Liver (tissue), 9 donors: ENCODE data around the gene CBFA2T3. TPM values are rescaled to one million over a fixed set of nuclear protein-coding genes. Genes with fewer than 3 reads are reported as not detected.

Source experiments
- DNase-seq: peaks from one replicate; pipeline ENCODE4 v3.0.0-alpha.2; 2017; ENCODE audit warnings: low spot score
- H3K27ac ChIP-seq, 2 donors: one replicate each; pipeline ENCODE4 v1.7.0; 2013; ENCODE audit warnings: inconsistent platforms in 2 of 2, low read length in 2 of 2, control low read depth in 1 of 2, low read depth in 1 of 2, mild to moderate bottlenecking in 1 of 2
- H3K27me3 ChIP-seq, 4 donors: one replicate each; pipeline versions ENCODE4 v1.6.1 to v1.7.0; 2013; ENCODE audit warnings: low read length in 3 of 4, inconsistent platforms in 1 of 4, mild to moderate bottlenecking in 1 of 4, moderate library complexity in 1 of 4; ENCODE audit not compliant: control insufficient read depth in 4 of 4, insufficient read depth in 4 of 4
- H3K36me3 ChIP-seq, 4 donors: one replicate each; pipeline versions ENCODE4 v1.6.1 to v1.7.0; 2013; ENCODE audit warnings: low read length in 3 of 4, mild to moderate bottlenecking in 3 of 4, low read depth in 1 of 4, moderate library complexity in 1 of 4; ENCODE audit not compliant: control insufficient read depth in 4 of 4, insufficient read depth in 3 of 4
- H3K4me1 ChIP-seq, 4 donors: one replicate each; pipeline versions ENCODE4 v1.6.1 to v1.7.0; 2013; ENCODE audit warnings: low read length in 3 of 4, mild to moderate bottlenecking in 3 of 4, moderate library complexity in 1 of 4; ENCODE audit not compliant: control insufficient read depth in 4 of 4, insufficient read depth in 4 of 4
- H3K4me3 ChIP-seq, 3 donors: one replicate each; pipeline versions ENCODE4 v1.6.1 to v1.7.0; 2013; ENCODE audit warnings: low read length in 3 of 3, control low read depth in 1 of 3, low read depth in 1 of 3, mild to moderate bottlenecking in 1 of 3
- H3K9ac ChIP-seq, 2 donors: one replicate each; pipeline ENCODE4 v1.7.0; 2013; ENCODE audit warnings: low read length in 2 of 2, mild to moderate bottlenecking in 2 of 2, moderate library complexity in 2 of 2, control low read depth in 1 of 2, low read depth in 1 of 2
- H3K9me3 ChIP-seq, 4 donors: one replicate each; pipeline versions ENCODE4 v1.6.1 to v1.7.0; 2013; ENCODE audit warnings: low read length in 3 of 4; ENCODE audit not compliant: control insufficient read depth in 4 of 4
- ATF3 ChIP-seq: IDR thresholded peaks from 2 replicates; pipeline ENCODE4 v1.6.1; 2016; ENCODE audit warnings: antibody characterized with exemption
- CTCF ChIP-seq: fragments of 150-350 bp; IDR thresholded peaks from 2 replicates; pipeline ENCODE4 v1.5.1; 2017; ENCODE audit warnings: improper control_type of control experiment, low read depth, low read length; ENCODE audit not compliant: missing input control
- EGR1 ChIP-seq, 2 donors: IDR thresholded peaks; 2 replicates each; pipeline ENCODE4 v1.6.1; 2016 to 2018; ENCODE audit warnings: antibody characterized with exemption in 2 of 2, low read depth in 2 of 2
- FOXA1 ChIP-seq: IDR thresholded peaks from 2 replicates; pipeline ENCODE4 v1.6.1; 2016; ENCODE audit warnings: antibody characterized with exemption
- FOXA2 ChIP-seq: IDR thresholded peaks from 2 replicates; pipeline ENCODE4 v1.6.1; 2016; ENCODE audit warnings: antibody characterized with exemption
- GABPA ChIP-seq, 2 donors: IDR thresholded peaks in 1 of 2; conservative IDR thresholded peaks in 1 of 2; 2 replicates each; pipeline ENCODE4 v1.6.1; 2016; ENCODE audit warnings: antibody characterized with exemption in 2 of 2, mild to moderate bottlenecking in 1 of 2, moderate library complexity in 1 of 2
- HNF4A ChIP-seq, 2 donors: conservative IDR thresholded peaks; 2 replicates each; pipeline ENCODE4 v1.6.1; 2016; ENCODE audit warnings: antibody characterized with exemption in 2 of 2, mild to moderate bottlenecking in 2 of 2
- HNF4G ChIP-seq: IDR thresholded peaks from 2 replicates; pipeline ENCODE4 v1.6.1; 2016; ENCODE audit warnings: antibody characterized with exemption
- NR2F2 ChIP-seq: IDR thresholded peaks from 2 replicates; pipeline ENCODE4 v1.6.1; 2016; ENCODE audit warnings: antibody characterized with exemption
- RAD21 ChIP-seq, 2 donors: IDR thresholded peaks; 2 replicates each; pipeline ENCODE4 v1.6.1; 2016; ENCODE audit warnings: antibody characterized with exemption in 2 of 2, mild to moderate bottlenecking in 2 of 2
- RXRA ChIP-seq, 2 donors: IDR thresholded peaks; 2 replicates each; pipeline ENCODE4 v1.6.1; 2017 to 2018; ENCODE audit warnings: antibody characterized with exemption in 2 of 2, mild to moderate bottlenecking in 1 of 2
- SP1 ChIP-seq: IDR thresholded peaks from 2 replicates; pipeline ENCODE4 v1.6.1; 2018; ENCODE audit warnings: antibody characterized with exemption, mild to moderate bottlenecking
- TAF1 ChIP-seq: conservative IDR thresholded peaks from 2 replicates; pipeline ENCODE4 v1.6.1; 2016; ENCODE audit warnings: antibody characterized with exemption, mild to moderate bottlenecking
- YY1 ChIP-seq: IDR thresholded peaks from 2 replicates; pipeline ENCODE4 v1.6.1; 2016; ENCODE audit warnings: antibody characterized with exemption, mild to moderate bottlenecking
- ZBTB33 ChIP-seq: IDR thresholded peaks from 2 replicates; pipeline ENCODE4 v1.6.1; 2016; ENCODE audit warnings: antibody characterized with exemption
- WGBS: extraction: QIAGEN DNeasy Blood & Tissue Kit; methylation state at CpG from one replicate; pipeline ENCODE4 v1.1.7; 2013; 5-methylcytosine and 5-hydroxymethylcytosine counted together
- polyA plus RNA-seq, 2 donors: library from polyadenylated mRNA; stranded (reverse) in 1 of 2; unstranded in 1 of 2; fragments of 200-250 nt in 1 of 2; fragments of >200 nt in 1 of 2; fragmentation: Nextera tagmentation in 1 of 2; extraction: Ambion mirVana in 1 of 2; gene quantifications; one replicate each; pipeline versions ENCODE4 v1.2.1 to v1.2.3, GENCODE V29; 2013 to 2015
- total RNA-seq, 2 donors: library from RNA; depleted of rRNA; stranded (reverse); fragments of >200 nt; gene quantifications; one replicate each; pipeline ENCODE4 v1.2.3, GENCODE V29; 2014
- TF ChIP-seq, protein P1 (sequence below): IDR thresholded peaks from 2 replicates; pipeline ENCODE4 v1.6.1; 2016; ENCODE audit warnings: antibody characterized with exemption, mild to moderate bottlenecking
- TF ChIP-seq, protein P2 (sequence below): IDR thresholded peaks from 2 replicates; pipeline ENCODE4 v1.6.1; 2016; ENCODE audit warnings: antibody characterized with exemption
- donor health status: healthy.
- donor health status: healthy.
- donor health status: healthy.
- donor health status: healthy.
- donor health status: healthy.

CBFA2T3 gene
- total and polyA plus RNA-seq, 4 donors: 1.4 to 4.5 (median 3.1) TPM

DNA sequence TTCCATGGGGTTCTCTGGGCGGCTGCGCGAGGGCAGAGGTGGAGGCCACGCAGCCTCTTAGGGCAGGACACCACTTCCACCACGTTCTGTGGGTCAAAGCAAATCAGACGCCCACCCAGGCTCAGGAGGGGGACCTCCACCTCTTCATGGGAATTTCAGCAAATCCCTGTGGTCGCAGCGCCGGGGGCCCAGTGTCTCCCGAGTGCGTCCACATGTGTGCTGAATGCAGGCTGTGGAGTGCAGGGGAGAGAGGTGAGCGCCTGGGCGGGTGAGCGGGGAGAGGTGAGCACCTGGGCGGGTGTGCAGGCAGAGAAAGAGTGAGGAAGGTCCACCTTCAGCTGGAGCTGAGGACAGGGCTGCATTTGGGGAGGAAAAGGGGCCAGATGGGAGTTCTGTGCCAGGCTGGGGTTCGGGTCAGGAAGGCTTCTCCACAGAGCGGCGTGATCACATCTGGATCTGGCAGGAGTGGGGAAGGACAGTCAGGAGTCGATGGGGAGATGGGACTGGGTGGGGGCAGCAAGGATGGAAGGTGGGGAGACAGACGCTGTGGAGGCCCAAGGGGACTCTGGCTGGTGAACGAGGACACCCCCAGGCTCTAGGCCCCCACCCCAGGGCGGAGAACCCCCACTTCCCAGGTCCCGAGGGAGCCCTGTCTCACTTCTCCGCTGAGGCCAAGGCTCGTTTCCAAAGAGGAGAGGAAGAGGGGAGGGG is 36.8 kb upstream of the CBFA2T3 start:
- no peak for DNase-seq
- H3K9ac ChIP-seq: no peak overlapping the region
- no peaks in the 10 kb centered on the region for H3K36me3 ChIP-seq
- no peak overlapping the region for H3K27ac ChIP-seq
- no peaks in the 10 kb centered on the region for H3K9me3 ChIP-seq
- H3K4me3 ChIP-seq: no peak overlapping the region
- H3K4me1 ChIP-seq: no peaks in the 10 kb centered on the region
- no peaks in the 10 kb centered on the region for H3K27me3 ChIP-seq
- TF ChIP-seq HNF4A (conservative IDR thresholded peaks at IDR 0.05) (no peak), ATF3 (no peak), TAF1 (no peak), YY1 (no peak), RXRA (IDR thresholded peaks at IDR 0.05) (no peak), NR2F2 (no peak), CTCF (no peak), RAD21 (IDR thresholded peaks at IDR 0.05) (no peak), EGR1 (IDR thresholded peaks at IDR 0.05; ENCODE audit: low read depth in 2 of 2) (no peak), HNF4G (no peak), FOXA2 (no peak), GABPA (IDR thresholded peaks at IDR 0.05 in 1 of 2, conservative IDR thresholded peaks at IDR 0.05 in 1 of 2) (no peak), FOXA1 (no peak), SP1 (no peak), ZBTB33 (no peak)
- TF ChIP-seq, protein P1, sequence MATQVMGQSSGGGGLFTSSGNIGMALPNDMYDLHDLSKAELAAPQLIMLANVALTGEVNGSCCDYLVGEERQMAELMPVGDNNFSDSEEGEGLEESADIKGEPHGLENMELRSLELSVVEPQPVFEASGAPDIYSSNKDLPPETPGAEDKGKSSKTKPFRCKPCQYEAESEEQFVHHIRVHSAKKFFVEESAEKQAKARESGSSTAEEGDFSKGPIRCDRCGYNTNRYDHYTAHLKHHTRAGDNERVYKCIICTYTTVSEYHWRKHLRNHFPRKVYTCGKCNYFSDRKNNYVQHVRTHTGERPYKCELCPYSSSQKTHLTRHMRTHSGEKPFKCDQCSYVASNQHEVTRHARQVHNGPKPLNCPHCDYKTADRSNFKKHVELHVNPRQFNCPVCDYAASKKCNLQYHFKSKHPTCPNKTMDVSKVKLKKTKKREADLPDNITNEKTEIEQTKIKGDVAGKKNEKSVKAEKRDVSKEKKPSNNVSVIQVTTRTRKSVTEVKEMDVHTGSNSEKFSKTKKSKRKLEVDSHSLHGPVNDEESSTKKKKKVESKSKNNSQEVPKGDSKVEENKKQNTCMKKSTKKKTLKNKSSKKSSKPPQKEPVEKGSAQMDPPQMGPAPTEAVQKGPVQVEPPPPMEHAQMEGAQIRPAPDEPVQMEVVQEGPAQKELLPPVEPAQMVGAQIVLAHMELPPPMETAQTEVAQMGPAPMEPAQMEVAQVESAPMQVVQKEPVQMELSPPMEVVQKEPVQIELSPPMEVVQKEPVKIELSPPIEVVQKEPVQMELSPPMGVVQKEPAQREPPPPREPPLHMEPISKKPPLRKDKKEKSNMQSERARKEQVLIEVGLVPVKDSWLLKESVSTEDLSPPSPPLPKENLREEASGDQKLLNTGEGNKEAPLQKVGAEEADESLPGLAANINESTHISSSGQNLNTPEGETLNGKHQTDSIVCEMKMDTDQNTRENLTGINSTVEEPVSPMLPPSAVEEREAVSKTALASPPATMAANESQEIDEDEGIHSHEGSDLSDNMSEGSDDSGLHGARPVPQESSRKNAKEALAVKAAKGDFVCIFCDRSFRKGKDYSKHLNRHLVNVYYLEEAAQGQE: no peak
- TF ChIP-seq, protein P2, sequence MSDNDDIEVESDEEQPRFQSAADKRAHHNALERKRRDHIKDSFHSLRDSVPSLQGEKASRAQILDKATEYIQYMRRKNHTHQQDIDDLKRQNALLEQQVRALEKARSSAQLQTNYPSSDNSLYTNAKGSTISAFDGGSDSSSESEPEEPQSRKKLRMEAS: no peak
- WGBS: 62% methylated on average over 24 of the region's 25 CpGs
